Measurements from ENCODE around the gene DMXL1.

- TF ChIP-seq CTCF (IDR thresholded peaks at IDR 0.05) (no peak), EZH2 (IDR thresholded peaks at IDR 0.05) (no peak), EZH2phosphoT487 (IDR thresholded peaks at IDR 0.05) (no peak)
Observed at GRCh38 chr5:119229950-119230349, 159.1 kb downstream of the DMXL1 start.
